ENCODE data around the gene FHIT.

FHIT gene

DNA sequence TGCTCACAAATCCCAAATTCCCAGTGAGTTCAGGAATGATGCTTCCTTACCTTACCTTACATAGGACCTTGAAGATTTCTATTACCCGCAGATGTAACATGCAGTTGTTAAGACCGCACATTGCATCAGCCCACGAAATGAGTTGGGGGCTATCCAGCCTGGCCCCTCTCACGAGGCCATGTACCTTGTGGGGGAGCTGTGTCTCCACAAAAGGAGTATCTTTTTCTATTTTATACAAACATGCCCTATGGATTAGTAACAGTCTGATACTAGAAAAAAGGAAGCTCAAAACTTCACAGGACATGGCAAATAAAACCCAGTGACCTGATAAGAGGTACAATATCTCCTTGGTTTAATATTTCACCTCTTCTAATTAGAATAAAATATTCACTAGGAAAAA lies 1114.7 kb downstream of the FHIT start:
- no peak for DNase-seq

DNA sequence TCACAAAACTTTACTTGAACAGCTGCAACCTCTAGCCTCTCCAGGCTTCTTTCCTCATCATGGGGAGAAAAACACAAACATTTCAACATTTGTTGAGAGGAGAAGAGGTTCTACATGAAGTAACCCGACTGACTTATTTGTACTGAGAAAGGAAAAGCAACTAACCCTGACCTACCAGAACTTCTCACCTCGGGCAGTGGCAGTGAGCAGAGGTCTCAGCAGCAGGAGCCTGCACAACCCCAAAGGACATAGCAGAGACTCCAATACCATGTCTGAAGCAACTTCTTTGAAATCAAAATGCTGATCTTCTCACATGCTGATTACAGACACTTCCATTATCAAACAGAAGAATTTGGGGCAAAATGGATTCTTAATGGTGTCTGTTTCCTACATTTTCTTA lies 1115.8 kb downstream of the FHIT start:
- DNase-seq = no peak

DNA sequence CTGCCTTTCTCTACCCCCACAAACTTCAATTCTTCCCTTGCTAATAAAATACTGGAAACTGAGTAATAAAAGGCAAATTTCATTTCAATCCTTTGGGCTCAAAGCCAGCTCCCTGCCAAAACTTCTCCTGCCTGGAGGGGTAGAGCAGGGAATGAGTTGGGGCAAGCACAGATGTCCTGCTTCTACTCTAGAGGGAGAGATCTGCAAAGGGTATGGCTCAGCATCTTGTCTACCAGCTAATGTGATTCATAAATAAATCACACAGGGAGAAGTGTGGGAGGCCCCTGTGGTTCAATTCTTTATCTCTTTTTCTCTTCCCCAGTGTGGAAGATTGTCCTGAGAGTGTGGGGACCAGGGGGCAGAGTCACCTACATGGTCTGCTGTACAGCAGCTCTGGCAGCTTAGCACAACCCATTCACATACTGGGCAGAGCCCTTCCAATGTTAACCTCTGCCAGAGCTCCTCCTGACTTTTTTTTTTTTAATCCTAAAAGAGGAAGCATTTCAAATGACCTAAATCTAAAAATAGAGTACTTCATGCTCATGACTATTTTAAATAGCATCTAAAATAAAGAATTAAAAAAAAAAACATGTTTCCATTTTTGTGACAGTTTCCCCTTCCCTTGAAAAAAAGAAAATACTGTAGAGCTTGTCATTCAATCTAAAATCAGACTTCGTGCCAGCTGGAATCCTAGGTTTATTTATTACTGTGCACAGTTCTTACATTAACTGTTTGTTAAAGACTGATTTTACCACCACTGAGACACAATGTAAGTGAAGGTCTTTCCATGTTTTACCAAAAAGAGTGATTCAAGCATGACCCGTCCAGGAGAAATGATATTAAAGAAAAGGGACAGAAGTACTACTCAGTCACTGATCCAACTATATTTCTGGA lies 1117.7 kb downstream of the FHIT start:
- no peak for DNase-seq

DNA sequence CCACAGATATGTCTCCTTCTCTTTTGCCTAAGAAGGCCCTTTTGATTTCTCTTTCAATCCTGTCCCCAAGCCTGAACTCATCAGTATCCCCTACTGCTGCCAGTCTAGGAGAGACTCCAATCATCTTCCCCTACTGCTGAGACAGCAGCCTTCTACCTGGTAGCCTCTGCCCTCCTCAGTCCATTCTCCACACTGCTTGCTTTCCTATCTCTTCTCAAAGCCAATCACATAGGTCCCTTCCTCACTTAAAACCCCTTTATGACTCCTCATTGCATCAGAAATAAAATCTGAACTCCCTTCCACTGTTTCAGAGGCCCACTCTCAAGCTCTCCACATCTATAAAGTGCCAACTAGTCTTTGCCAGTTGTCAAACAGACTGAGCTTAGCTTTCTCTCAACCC lies 1119.6 kb downstream of the FHIT start:
- DNase-seq = no peak

DNA sequence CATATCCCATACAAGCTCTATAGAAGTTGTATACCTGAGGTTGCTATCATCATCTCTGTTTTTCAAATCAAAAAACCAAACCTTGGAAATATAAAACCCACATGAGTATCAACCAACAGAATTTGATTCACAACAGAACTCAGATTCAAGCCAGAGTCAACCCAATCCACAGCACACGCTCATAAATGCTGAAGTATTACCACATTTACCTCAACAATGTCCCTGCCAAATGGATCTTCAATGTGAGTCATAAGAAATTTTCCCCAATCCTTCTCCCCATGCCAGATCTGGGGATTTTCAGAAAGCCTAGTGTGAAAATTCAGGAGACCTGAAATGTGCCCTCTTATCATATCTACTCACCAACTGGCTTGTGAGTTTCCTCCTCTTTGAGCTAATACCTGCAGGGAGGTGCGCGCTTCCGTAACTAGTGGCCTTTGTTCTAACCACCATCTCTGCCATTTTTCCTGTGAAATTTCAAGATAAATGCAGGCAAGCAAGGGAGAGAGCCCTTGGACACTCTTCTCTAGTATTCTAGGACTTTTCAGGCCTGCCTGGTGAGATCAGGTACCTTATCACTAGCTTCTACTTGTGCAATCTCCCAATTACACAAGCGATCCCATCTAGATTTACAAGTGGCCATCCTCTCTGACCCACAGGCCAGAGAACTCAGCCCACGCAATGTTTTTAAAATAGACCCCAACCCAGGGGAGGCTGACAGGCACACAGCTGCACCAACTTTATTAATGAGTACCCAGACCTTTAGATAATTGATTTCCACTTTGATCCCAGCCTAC lies 1124.5 kb downstream of the FHIT start:
- DNase-seq = no peak

DNA sequence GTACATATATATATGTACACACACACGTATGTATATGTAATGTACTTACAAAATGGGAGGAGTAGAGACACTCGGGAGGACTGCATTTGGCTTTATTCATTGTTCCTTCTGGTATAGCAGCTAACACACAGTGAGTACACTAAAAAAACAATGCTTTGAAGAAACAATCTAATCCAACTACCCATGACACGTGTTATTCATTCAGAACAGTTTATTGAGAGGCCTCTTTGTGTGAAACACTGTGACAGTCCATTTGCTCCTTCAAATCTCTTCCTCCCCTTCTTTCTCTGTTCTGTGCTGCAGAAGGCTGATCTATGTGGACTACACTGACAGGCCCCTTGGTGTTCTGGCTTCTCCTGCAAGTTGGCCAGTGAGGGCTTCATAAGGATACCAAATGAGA lies 1125.6 kb downstream of the FHIT start:
- DNase-seq = no peak

DNA sequence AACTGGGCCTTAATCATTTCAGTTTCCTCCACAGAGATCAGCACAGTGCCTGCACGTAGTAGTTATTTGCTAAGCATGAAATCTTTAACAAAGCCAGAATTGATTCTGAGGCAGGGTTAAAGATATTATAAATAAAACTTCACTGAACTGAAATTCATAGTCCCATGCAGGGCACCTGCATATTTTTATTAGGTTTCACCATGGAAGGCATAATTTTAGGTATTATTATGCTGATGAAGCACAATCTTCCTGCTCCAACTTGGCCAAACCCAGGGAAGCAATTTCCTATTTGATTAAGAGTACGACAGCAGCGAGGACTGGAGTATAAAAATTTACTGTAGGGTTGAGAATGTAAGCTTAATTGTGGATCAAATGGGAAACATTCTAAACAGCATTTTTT lies 1131.0 kb downstream of the FHIT start:
- no peak for DNase-seq

DNA sequence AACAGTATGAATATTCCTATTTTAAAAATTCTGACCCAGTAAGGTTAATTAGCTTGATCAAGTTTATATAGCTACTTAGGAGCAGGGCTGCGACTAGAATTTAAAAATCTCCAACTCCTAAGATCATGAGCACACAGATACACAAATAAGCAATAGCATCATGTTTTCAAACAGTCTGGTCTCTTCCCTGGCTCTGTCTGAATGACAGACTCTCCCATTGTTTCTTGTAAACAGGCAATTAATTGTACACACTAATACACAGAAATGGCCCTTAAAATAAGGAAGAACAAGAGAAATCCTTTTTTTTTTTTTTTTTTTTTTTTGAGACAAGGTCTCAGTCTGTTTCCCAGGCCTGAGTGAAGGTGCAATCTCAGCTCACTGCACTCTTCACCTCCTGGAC lies 1137.1 kb downstream of the FHIT start:
- no peak for DNase-seq

DNA sequence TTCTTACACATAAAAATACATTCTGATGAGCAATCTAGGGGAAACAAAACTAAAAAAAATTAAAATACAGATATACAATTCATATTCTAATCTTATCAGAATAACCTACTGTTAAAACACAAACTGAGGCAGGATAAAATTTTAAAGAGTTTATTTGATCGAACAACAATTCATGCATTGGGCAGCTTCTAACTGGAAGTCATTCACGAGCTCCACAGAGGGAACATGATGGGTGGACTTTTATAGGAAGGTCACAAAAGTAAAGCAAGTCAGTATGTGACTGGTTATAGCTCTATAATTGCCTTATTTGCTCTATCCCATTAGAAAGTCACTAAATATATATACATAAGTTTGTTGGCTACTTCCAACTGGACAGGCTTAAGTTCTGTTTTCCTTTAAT lies 1144.0 kb downstream of the FHIT start:
- DNase-seq = no peak

DNA sequence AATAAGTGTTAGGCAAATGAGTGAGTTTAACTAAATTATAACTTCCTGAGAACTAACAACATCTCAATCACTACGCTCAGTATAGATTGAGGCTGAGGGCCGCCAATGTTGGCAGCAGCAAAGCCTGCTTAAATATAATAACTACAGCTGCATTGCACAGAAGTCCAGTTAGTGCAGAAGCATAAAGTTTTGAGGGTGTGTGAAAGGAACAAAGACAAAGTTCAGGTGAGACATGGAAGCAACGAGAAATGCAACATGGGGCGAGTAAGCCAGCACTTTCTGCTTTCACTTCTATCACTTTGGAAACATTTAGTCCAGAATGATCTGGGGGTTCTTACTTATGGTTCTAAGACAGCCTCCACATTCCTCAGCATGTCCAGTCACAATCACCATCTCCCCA lies 1149.1 kb downstream of the FHIT start:
- no peak for DNase-seq

DNA sequence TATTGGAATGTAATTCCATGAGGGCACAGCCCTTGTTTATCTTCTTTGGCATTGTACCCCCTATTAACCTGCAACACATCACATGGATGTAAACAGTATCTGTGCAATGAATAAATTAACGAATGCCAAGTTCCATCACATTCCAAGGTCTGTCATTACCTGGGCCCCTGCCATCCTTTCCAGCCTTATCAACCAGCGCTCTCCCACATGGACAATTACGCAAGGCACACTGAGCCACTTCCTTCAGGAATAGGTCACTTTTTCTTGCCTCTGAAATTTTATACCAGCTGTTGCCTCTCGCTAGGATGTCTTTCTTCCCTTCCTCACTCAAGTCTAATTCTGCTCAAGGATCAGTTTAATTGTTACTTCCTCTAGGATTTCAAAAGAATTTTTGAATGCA lies 1149.6 kb downstream of the FHIT start:
- DNase-seq = no peak

DNA sequence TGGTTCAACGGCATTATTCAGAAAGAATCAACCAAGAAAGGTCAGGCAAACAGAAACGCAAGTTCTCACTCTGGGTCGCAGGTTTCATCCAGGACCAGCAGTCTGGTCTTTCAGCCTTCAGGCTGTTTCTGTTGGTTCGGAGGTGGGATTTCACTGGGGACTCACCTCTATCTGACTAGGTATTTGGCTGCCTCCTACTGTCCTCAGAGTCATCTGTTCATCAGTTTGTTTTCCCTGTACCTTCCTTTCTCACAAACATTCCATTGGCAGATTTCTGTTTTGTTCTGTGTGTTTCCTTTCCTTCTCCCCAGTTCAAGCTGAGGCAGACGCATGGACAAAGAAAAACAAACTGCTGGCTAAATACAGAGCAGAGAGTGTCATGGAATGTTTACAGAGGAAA lies 1154.8 kb downstream of the FHIT start:
- no peak for DNase-seq

DNA sequence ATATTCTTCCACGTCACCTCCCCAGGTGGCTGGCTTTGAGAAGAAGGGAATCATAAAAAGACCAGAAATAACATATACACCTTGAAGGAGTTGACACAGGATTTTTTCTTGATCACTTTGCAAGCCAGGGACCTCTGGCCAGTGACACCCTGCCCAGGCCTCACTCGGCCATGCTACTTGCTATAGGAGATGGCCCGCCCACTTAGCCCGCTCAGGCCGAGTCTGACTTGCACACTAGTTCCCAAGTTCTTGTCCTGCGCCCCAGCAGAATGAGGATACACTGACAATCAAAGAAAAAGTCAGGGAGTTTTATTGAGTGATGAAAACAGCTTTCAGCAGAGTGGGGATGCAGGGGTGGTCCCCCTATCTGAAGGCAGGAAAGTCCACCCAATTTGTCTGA lies 1155.3 kb downstream of the FHIT start:
- no peak for DNase-seq

DNA sequence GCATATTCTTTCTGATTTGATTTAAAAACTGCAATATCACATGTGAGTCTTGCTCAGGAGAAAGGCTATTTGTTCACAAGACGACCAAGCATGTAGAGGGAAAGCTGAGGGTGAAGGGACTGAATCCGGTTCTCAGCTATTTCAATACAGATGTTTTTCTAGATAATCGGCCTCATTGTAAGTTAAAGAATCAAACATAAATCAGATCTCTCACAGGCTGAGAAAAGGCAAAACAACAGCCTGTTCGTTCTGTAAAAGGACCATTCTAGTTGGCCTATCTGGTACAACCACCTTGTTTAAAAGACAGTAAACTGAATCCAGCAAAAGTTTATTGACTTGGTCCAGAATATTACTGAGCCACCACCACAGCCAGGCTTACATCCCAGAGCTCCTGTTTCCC lies 1155.7 kb downstream of the FHIT start:
- no peak for DNase-seq

DNA sequence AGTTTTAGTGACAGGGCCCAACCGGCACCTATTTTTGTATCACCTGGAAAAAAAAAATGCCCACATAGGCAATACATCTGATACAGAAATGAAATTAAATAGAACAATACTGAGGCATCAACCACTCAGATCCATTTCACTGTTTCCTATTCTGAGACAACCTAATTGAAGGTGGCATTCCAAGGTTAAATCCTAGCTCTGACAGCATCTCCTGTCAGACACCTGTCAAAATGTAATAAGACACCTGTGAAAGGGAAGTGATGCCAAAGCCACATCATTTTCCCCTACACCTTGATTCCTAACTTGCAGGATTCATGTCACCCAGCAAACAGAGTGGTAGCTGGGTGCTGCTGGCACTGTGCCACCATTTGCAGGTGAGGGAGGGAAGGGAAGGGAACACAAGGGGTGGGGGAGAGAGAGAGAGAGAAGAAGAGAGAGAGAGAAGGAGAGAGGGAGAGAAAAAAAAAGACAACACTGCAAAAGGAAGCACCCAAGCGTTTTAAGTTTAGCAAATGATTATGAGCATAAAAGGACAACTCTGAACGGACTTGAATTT lies 1156.8 kb downstream of the FHIT start:
- no peak for DNase-seq

DNA sequence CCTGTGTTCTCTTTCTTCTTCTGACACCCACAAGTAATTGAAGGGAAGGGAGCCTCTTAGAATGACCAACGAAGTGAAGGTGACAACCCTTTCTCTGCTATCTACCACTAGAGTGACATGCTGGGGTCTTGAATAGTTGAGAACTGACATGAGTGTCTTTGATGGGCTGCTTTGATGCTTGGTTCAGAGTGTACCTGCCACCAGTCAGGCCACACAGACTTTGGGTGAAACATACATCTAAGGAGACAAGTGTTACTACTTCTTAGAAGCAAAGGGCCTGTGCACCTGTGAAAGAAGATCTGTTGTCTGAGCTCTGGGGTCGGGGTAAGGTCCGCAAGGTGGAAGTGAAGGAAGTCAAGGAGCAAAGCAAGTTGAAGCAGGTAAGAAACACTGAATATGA lies 1160.7 kb downstream of the FHIT start:
- no peak for DNase-seq

DNA sequence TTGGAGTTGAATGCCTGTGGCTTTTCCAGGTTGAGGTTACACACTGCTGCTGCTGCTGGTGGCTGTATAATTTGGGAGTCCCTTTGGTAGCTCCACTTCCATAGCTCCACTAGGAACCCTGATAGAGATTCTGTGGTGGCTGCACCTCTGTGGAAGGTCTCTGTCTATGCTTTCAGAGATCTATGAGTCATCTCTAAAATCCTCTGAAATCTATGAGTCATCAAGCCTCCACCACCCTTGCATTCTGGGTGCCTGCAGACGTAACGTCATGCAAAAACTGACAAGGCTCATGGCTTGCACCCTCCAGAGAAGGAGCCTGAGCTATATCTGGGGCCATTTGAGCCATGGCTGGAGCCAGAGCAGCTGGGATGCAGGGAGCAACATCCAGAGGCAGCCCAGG lies 1164.4 kb downstream of the FHIT start:
- peak; percentile 64 for DNase-seq

DNA sequence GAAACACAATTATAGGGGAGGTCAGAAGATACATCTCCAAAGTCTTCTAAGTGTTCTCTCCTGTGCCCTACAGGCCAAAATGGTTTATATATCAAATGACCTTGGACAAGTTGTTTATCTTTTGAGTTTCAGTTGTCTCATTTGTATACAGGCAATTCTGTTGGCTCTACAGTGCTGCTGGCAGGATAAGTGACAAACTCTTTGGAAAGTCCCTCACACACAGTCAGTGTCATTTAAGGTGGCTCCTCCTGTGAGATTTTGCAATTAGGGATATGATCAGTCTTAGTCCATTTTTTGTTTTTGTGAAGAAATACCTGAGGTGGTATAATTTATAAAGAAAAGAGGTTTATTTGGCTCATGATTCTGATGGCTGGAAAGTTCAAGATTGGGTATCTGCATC lies 1165.6 kb downstream of the FHIT start:
- DNase-seq = no peak

DNA sequence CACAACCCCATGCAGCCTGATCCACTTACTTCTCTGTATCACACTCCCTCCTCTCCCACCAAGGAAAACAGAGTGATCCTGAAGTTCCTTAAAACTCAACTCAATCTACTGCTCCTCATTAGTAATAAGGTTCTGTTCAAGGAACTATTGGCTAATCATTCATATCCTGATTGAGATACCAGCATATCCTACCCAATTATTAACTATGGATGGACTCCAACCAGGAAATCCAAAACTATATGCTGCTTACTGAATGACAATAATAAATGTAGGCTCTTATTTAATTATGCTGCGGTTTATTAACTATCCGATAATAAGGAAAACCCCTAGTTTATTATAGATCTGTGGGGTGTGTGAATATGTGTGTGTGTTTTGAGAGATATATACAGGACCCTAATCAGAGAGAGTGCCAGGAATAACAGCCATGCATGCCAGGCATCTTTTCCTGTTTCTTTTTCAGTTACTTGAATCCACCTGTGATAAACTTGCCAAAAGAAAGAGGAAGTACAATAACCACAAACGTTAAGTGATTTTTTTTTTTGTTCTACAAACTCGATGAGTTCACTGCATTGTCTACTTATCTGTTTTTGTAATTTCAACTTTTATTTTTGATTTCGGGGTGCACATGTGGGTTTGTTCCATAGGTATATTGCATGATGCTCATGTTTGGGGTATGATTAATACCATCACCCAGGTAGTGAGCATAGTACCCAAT lies 1169.7 kb downstream of the FHIT start:
- DNase-seq = peak; percentile 31

DNA sequence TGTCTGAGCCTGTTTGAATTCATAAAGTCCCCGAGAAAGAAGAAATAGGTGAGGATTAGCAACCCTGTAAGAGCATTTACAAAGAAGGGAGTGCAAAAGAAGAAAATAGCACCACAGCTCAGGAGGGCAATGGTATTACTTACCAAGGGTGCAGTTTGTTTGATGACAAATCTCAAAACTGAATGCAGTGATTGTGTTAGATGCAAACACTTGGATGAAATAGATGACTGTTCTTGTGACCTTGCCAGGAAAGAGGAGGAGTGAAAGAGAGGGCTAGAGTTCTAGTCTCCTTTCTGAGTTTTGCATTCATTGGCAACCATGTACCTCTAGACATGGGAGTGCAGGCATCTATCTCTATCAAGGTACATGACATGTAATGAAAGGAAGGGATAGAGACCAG lies 1170.6 kb downstream of the FHIT start:
- DNase-seq = peak; percentile 62

DNA sequence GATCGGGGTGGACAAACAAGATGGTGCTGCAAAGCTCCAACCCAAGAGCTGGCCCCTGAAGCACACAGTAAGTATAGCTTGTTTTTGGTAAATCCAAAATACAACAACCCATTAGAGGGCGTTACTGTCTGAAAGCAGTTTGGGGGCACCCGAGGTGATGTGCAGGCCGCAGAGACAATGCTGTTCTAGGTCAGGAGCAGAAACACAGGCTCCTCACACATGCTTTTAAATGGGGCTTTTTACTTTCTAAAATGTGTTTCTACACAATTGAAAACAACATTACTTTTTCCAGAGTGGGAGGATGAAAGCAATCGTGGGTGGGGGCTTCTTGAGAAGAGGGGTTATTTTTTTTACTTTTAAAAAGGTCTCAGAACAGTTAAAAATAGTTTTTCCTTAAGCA lies 1172.2 kb downstream of the FHIT start:
- DNase-seq = peak; percentile 57

DNA sequence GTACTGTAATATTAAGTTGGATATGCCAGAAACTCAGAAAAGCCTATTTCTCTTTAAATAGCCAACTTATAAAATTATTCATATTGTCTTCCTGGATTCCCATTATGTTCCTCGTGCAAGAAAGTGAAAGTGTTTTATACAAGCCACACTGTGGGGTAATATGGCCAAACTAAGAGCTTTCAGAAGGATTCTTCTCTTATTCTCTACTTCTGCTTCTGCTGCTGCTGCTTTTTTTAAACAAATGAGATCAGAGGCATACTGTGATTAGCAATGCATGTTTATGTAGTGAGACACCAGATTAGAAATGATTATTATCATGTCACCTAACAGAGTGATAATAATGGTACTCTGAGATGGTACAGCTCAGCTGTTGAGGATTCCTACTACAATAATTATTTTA lies 1174.9 kb downstream of the FHIT start:
- no peak for DNase-seq

DNA sequence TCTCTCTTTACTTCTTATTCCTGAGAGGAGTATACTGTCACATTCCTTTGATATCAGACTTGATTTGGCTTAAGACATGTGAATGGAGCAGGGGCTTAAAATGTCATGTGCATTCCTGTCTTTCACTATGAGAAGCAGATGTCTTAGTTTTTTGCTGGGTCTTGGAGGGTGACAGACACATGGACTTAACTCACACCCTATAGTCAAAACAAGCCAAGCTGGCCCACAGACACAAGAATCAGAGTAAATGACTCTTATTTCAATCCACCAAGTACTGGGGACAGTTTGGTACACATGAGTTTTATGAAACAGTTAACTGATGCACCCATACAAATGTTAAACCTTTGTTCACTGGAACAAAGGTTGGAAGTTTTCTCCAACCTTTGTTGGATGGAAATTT lies 1177.3 kb downstream of the FHIT start:
- no peak for DNase-seq
